IMR-90 (cell line): Measurements from ENCODE around the gene CALCOCO1. TPM values are rescaled to one million over a fixed set of nuclear protein-coding genes. Genes with fewer than 3 reads are reported as not detected.

Experiments used
- ATAC-seq: fragments of 200-7000 bp; cut with Tn5 transposase; 2 replicates; pipeline ENCODE4 v1.9.1; 2020; ENCODE audit warnings: low read depth, mild to moderate bottlenecking, moderate library complexity
- BruUV-seq: library from RNA; stranded (reverse); fragments of 400-500 nt; replicated peaks from 2 replicates; lab custom pipeline; 2021; lab: Mats Ljungman, UMichigan
- CTCF ChIA-PET: fragments of 300-600 bp; formaldehyde crosslinking; extraction: SDS; loops from one replicate; lab custom pipeline; 2021; ENCODE audit warnings: antibody characterized with exemption; lab: Yijun Ruan, JAX
- POLR2A ChIA-PET: fragments of 300-600 bp; sonication (Branson Sonifier 250); formaldehyde crosslinking; loops from one replicate; lab custom pipeline; 2022; ENCODE audit warnings: antibody characterized with exemption; ENCODE audit not compliant: unreplicated experiment; lab: Charles Lee
- DNase-seq: peaks from one replicate; pipeline ENCODE4 v3.0.0; 2013
- H2AFZ ChIP-seq: replicated peaks from 2 replicates; pipeline ENCODE3; 2013; ENCODE audit warnings: low read length, mild to moderate bottlenecking; ENCODE audit not compliant: poor library complexity
- H2AK5ac ChIP-seq: 2 replicates; pipeline ENCODE4 v1.6.1; 2013; ENCODE audit warnings: low read depth, low read length, inconsistent platforms
- H2AK9ac ChIP-seq: replicated peaks from 2 replicates; pipeline ENCODE3; 2013; ENCODE audit warnings: mild to moderate bottlenecking, low read depth, low read length, moderate library complexity; ENCODE audit not compliant: poor library complexity
- H2BK120ac ChIP-seq: 2 replicates; pipeline ENCODE4 v1.6.1; 2013; ENCODE audit warnings: low read depth, low read length, inconsistent platforms
- H2BK15ac ChIP-seq: 3 replicates; pipeline ENCODE4 v1.6.1; 2013; ENCODE audit warnings: low read depth, low read length, inconsistent platforms
- H2BK20ac ChIP-seq: 2 replicates; pipeline ENCODE4 v1.6.1; 2013; ENCODE audit warnings: low read depth, mild to moderate bottlenecking, inconsistent platforms, low read length, moderate library complexity
- H2BK5ac ChIP-seq: 2 replicates; pipeline ENCODE4 v1.6.1; 2013; ENCODE audit warnings: mild to moderate bottlenecking, low read depth, low read length, inconsistent platforms; ENCODE audit not compliant: poor library complexity, severe bottlenecking
- H3K14ac ChIP-seq: replicated peaks from 2 replicates; pipeline ENCODE4 v1.6.1; 2013; ENCODE audit warnings: low read depth, low read length, inconsistent platforms
- H3K18ac ChIP-seq: 2 replicates; pipeline ENCODE4 v1.6.1; 2013; ENCODE audit warnings: low read depth, low read length, control low read depth
- H3K23ac ChIP-seq: 2 replicates; pipeline ENCODE4 v1.6.1; 2013; ENCODE audit warnings: low read depth, low read length, inconsistent platforms
- H3K27ac ChIP-seq: 2 replicates; pipeline ENCODE4 v1.5.1; 2013; ENCODE audit warnings: mild to moderate bottlenecking, control low read depth, low read length; ENCODE audit not compliant: insufficient read depth
- H3K27me3 ChIP-seq: 2 replicates; pipeline ENCODE4 v1.6.1; 2013; ENCODE audit warnings: low read length; ENCODE audit not compliant: control insufficient read depth, insufficient read depth
- H3K36me3 ChIP-seq: 2 replicates; pipeline ENCODE4 v1.6.1; 2013; ENCODE audit warnings: low read length, mixed read lengths; ENCODE audit not compliant: control insufficient read depth, insufficient read depth
- H3K4ac ChIP-seq: 2 replicates; pipeline ENCODE4 v1.6.1; 2013; ENCODE audit warnings: low read depth, low read length, inconsistent platforms
- H3K4me1 ChIP-seq: 2 replicates; pipeline ENCODE4 v1.6.1; 2013; ENCODE audit warnings: low read length, mixed read lengths; ENCODE audit not compliant: control insufficient read depth, insufficient read depth
- H3K4me2 ChIP-seq: 2 replicates; pipeline ENCODE4 v1.6.1; 2013; ENCODE audit warnings: low read depth, mild to moderate bottlenecking, control low read depth, low read length, moderate library complexity
- H3K4me3 ChIP-seq: 2 replicates; pipeline ENCODE4 v1.5.1; 2013; ENCODE audit warnings: low read depth, mild to moderate bottlenecking, control low read depth, low read length, moderate library complexity; ENCODE audit not compliant: insufficient read depth
- H3K56ac ChIP-seq: 2 replicates; pipeline ENCODE4 v1.6.1; 2013; ENCODE audit warnings: low read length, inconsistent platforms; ENCODE audit not compliant: insufficient read depth; ENCODE audit errors: extremely low read depth
- H3K79me1 ChIP-seq, 2 experiments: 2 replicates each; pipeline ENCODE4 v1.6.1; 2013; ENCODE audit warnings: low read length in 2 of 2, inconsistent platforms in 1 of 2, low read depth in 1 of 2
- H3K9ac ChIP-seq: 2 replicates; pipeline ENCODE4 v1.6.1; 2013; ENCODE audit warnings: low read depth, low read length, control low read depth
- H3K9me1 ChIP-seq: 2 replicates; pipeline ENCODE4 v1.6.1; 2013; ENCODE audit warnings: low read length, inconsistent platforms; ENCODE audit not compliant: insufficient read depth
- H3K9me3 ChIP-seq: 2 replicates; pipeline ENCODE4 v1.6.1; 2013; ENCODE audit warnings: low read length; ENCODE audit not compliant: control insufficient read depth, insufficient read depth
- H4K20me1 ChIP-seq: 2 replicates; pipeline ENCODE4 v1.6.1; 2013; ENCODE audit warnings: low read length, inconsistent platforms; ENCODE audit not compliant: insufficient read depth
- H4K5ac ChIP-seq: 2 replicates; pipeline ENCODE4 v1.6.1; 2013; ENCODE audit warnings: mild to moderate bottlenecking, low read depth, low read length, control low read depth
- H4K8ac ChIP-seq, 2 experiments: 2 replicates each; pipeline ENCODE4 v1.6.1; 2013; ENCODE audit warnings: low read depth in 2 of 2, low read length in 2 of 2, control low read depth in 1 of 2, inconsistent platforms in 1 of 2
- H4K91ac ChIP-seq: 2 replicates; pipeline ENCODE4 v1.6.1; 2013; ENCODE audit warnings: low read depth, low read length, inconsistent platforms; ENCODE audit not compliant: insufficient read depth
- ELK1 ChIP-seq: fragments of 150-350 bp; IDR thresholded peaks from 2 replicates; pipeline ENCODE4 v1.6.1; 2016; ENCODE audit warnings: low read depth, mild to moderate bottlenecking, low read length, moderate library complexity, borderline replicate concordance
- WGBS, 2 experiments: methylation state at CpG; one replicate each; pipeline versions ENCODE4 v1.1.5 to v1.1.7; 2013; ENCODE audit warnings: missing lambda C conversion rate in 2 of 2; ENCODE audit not compliant: insufficient read length in 1 of 2; ENCODE audit errors: extremely low coverage in 2 of 2; 5-methylcytosine and 5-hydroxymethylcytosine counted together
- dilution Hi-C: fragments of 300-500 bp; cut with HindIII; formaldehyde crosslinking; loops from one replicate; pipeline ENCODE4 v1.14.3; 2018; ENCODE audit warnings: low sequenced_read_pairs; ENCODE audit not compliant: unreplicated experiment
- in situ Hi-C: fragments of 300-500 bp; cut with MboI; formaldehyde crosslinking; loops from 3 replicates; pipeline ENCODE4 v1.14.3; 2019; ENCODE audit warnings: low sequenced_read_pairs, inconsistent platforms, mixed read lengths
- intact Hi-C: fragments of 100-400 bp; cut with micrococcal nuclease; formaldehyde crosslinking; loops from 2 replicates; pipeline ENCODE4 v1.10.0; 2022
- polyA plus RNA-seq, 3 experiments: library from polyadenylated mRNA; depleted of rRNA; stranded (reverse); fragments of >200 nt; gene quantifications; 2 replicates each; pipeline ENCODE4 v1.2.3, GENCODE V29; 2012; ENCODE audit warnings: low replicate concordance in 1 of 3
- total RNA-seq: library from RNA; depleted of rRNA; stranded (reverse); fragments of >200 nt; gene quantifications from 2 replicates; pipeline ENCODE4 v1.2.3, GENCODE V29; 2012

CALCOCO1 gene
- total and polyA plus RNA-seq, 2 of the 4 experiments (the other 2 are of a cell fraction) = 156 to 169 TPM

DNA sequence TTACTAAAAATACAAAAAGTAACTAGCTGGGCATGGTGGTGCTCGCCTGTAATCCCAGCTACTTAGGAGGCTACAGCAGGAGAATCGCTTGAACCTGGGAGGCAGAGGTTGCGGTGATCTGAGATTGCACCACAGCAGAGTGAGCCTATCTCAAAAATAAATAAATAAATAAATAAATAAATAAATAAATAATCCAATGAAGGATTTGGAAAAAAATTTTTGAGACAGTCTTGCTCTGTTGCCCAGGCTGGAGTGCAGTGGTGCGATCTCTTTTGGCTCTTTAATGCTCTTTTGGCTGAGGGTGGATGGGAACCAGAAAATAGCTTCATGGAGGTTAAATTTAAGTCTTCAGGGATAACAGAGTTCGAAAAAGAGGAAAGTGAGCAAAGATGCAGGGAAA is 63.1 kb downstream of the CALCOCO1 start:
- Histone ChIP-seq H2BK20ac (no peak overlapping the region), H2BK120ac (no peak overlapping the region), H4K8ac (no peak overlapping the region), H3K79me1 (peaks cover under 1 to 13% of the 10 kb centered on the region in 2 experiments), H3K4me1 (peaks cover 7% of the 10 kb centered on the region), H3K9me3 (no peaks in the 10 kb centered on the region), H4K20me1 (no peaks in the 10 kb centered on the region), H3K36me3 (peaks cover 28% of the 10 kb centered on the region), H2BK15ac (no peak overlapping the region), H2AK5ac (no peak overlapping the region), H3K27ac (no peak overlapping the region), H3K4me3 (no peak overlapping the region), H3K4me2 (no peak overlapping the region), H2AFZ (no peak overlapping the region), H4K91ac (no peak overlapping the region), H4K5ac (no peak overlapping the region), H3K9me1 (peaks cover 6% of the 10 kb centered on the region), H3K14ac (no peak overlapping the region), H2AK9ac (no peak overlapping the region), H3K23ac (no peak overlapping the region), H3K56ac (no peak overlapping the region), H3K4ac (no peak overlapping the region), H2BK5ac (no peak overlapping the region), H3K18ac (no peak overlapping the region), H3K27me3 (no peaks in the 10 kb centered on the region), H3K9ac (no peak overlapping the region)
- POLR2A ChIA-PET = no interaction called here
- DNase-seq (no peak), ATAC-seq (no peak)
- intact Hi-C loops (no loop called here), in situ Hi-C loops (no loop called here), dilution Hi-C loops (no loop called here)
- no TSS peak for BruUV-seq
- no peak for TF ChIP-seq ELK1
- WGBS, 2 experiments = 78% methylated on average over 2 of the region's 5 CpGs; no CpG with 5 or more reads in 1 of the 2 experiments
- CTCF ChIA-PET = no interaction called here
